Gastroesophageal sphincter (tissue), 3 donors: ENCODE measurements around the gene CDH26.

Experiments
- POLR2A ChIP-seq, 2 donors: fragments of 450-650 bp; IDR thresholded peaks; one replicate each; pipeline ENCODE4 v1.6.1; 2017; ENCODE audit warnings: antibody characterized with exemption in 2 of 2, mild to moderate bottlenecking in 2 of 2, moderate library complexity in 1 of 2
- POLR2AphosphoS5 ChIP-seq: sonication (generic); formaldehyde crosslinking; IDR thresholded peaks from one replicate; pipeline ENCODE4 v1.6.1; 2017; ENCODE audit warnings: antibody characterized with exemption
- TF ChIP-seq, protein P1 (sequence below), 4 experiments: fragments of 200-600 bp in 2 of 4; fragments of 450-650 bp in 2 of 4; sonication (generic) in 1 of 4; IDR thresholded peaks; one replicate each; pipeline ENCODE4 v1.5.1; 2017 to 2019; ENCODE audit warnings: antibody characterized with exemption in 4 of 4, mild to moderate bottlenecking in 2 of 4, moderate library complexity in 2 of 4

GRCh38 chr20:60013296-60014139, 55.3 kb downstream of the CDH26 start:
- TF ChIP-seq POLR2A (IDR thresholded peaks at IDR 0.05) = no peak
- TF ChIP-seq, protein P1, sequence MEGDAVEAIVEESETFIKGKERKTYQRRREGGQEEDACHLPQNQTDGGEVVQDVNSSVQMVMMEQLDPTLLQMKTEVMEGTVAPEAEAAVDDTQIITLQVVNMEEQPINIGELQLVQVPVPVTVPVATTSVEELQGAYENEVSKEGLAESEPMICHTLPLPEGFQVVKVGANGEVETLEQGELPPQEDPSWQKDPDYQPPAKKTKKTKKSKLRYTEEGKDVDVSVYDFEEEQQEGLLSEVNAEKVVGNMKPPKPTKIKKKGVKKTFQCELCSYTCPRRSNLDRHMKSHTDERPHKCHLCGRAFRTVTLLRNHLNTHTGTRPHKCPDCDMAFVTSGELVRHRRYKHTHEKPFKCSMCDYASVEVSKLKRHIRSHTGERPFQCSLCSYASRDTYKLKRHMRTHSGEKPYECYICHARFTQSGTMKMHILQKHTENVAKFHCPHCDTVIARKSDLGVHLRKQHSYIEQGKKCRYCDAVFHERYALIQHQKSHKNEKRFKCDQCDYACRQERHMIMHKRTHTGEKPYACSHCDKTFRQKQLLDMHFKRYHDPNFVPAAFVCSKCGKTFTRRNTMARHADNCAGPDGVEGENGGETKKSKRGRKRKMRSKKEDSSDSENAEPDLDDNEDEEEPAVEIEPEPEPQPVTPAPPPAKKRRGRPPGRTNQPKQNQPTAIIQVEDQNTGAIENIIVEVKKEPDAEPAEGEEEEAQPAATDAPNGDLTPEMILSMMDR (IDR thresholded peaks at IDR 0.05) = no peak
- TF ChIP-seq POLR2AphosphoS5 = no peak
